Large intestine (tissue), 3 donors: ENCODE data around the gene CDK5R1. TPM values are rescaled to one million over a fixed set of nuclear protein-coding genes. Genes with fewer than 3 reads are reported as not detected.
A peak's percentile ranks its signal among the peaks of the same experiment; 100 is the strongest.

ENCODE experiments used
- DNase-seq, 2 donors: peaks; one replicate each; pipeline versions ENCODE4 v3.0.0 to v3.0.0-alpha.2; 2013
- H3K27ac ChIP-seq: one replicate; pipeline ENCODE4 v1.5.1; 2013; ENCODE audit warnings: low read length
- H3K27me3 ChIP-seq: 2 replicates; pipeline ENCODE4 v1.6.1; 2013; ENCODE audit warnings: low read length; ENCODE audit not compliant: control insufficient read depth, insufficient read depth
- H3K36me3 ChIP-seq: 2 replicates; pipeline ENCODE4 v1.6.1; 2013; ENCODE audit warnings: low read length; ENCODE audit not compliant: control insufficient read depth, insufficient read depth
- H3K4me1 ChIP-seq: one replicate; pipeline ENCODE4 v1.6.1; 2013; ENCODE audit warnings: low read length; ENCODE audit not compliant: control insufficient read depth, insufficient read depth
- H3K4me3 ChIP-seq: one replicate; pipeline ENCODE4 v1.5.1; 2013; ENCODE audit warnings: low read length
- H3K9me3 ChIP-seq: one replicate; pipeline ENCODE4 v1.6.1; 2013; ENCODE audit warnings: mild to moderate bottlenecking, low read depth, low read length, moderate library complexity; ENCODE audit not compliant: control insufficient read depth
- WGBS: methylation state at CpG from one replicate; pipeline ENCODE4 v1.1.5; 2013; ENCODE audit warnings: low lambda C conversion rate; ENCODE audit not compliant: insufficient coverage; 5-methylcytosine and 5-hydroxymethylcytosine counted together
- polyA plus RNA-seq: library from polyadenylated mRNA; unstranded; fragments of 120-200 nt; gene quantifications from one replicate; pipeline ENCODE4 v1.2.1, GENCODE V29; 2013

CDK5R1 gene
- polyA plus RNA-seq, 1 donor: 3.6 TPM

DNA sequence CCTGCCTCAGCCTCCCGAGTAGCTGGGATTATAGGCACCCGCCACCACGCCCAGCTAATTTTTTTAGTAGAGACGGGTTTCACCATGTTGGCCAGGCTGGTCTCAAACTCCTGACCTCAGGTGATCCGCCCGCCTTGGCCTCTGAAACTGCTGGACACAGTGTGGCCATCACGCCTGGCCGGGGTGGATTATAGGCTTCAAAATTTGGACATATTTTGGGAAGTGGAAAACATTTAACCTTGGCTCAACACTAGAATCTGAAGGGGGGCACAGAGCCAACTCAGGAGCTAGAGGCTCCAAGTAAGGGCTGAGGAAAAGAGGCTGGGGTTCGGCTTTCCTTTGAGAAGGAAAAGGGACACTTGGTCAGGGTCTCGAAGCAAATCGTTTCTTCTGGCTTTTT, 2.2 kb upstream of the CDK5R1 start:
- no peak for DNase-seq
- Histone ChIP-seq H3K9me3 (peaks cover 6% of the 10 kb centered on the region), H3K27ac (no peak overlapping the region), H3K4me1 (peaks cover 10% of the 10 kb centered on the region), H3K4me3 (no peak overlapping the region), H3K27me3 (no peaks in the 10 kb centered on the region), H3K36me3 (peaks cover 27% of the 10 kb centered on the region)
- WGBS: no CpG with 5 or more reads among the region's 11 CpGs

DNA sequence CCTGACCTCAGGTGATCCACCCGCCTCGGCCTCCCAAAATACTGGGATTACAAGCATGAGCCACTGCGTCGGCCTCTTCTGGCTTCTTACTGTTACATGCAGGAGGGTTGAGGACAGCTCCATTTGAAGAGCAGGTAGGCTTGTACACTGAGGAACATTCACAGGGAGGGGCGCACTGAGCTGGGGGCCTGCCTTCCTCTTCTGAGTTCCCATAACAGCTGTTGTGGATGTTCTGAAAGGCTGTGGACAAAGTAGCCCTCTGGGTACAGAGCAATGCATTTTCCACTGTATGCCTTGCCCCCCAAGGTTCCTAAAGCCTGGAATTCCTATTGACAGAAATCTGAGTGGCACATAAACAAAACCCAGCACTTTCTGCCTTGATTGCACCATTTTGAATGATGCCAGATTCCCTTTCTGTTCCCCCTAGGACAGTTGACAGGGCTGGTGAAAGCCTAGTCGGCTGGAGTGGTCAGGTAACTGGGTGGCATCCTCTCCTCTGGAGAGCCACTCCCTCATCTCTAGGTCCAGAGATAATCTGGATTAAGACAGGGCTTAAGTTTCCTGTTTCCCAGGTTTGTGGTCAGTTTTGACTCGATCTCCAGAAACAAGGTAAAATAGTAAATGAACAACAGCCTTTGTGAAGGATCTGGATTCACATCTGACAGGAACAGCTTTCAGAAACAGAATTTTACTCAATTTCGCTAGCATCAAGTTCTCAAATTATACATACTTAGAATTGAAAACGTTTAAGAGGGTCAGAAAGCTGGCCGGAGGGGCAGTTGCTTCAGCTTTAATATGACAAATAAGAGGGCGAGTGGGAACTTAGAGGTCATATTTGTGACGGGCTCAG, 1.3 kb upstream of the CDK5R1 start:
- no peak for DNase-seq
- H3K4me1 ChIP-seq: peaks cover 10% of the 10 kb centered on the region
- H3K36me3 ChIP-seq: peaks cover 23% of the 10 kb centered on the region
- H3K27ac ChIP-seq: peak overlapping the region; percentile 38
- WGBS: 75% methylated on average over 2 of the region's 12 CpGs
- H3K4me3 ChIP-seq: peak overlapping the region; percentile 39
- H3K27me3 ChIP-seq: no peaks in the 10 kb centered on the region
- H3K9me3 ChIP-seq: peaks cover 6% of the 10 kb centered on the region

DNA sequence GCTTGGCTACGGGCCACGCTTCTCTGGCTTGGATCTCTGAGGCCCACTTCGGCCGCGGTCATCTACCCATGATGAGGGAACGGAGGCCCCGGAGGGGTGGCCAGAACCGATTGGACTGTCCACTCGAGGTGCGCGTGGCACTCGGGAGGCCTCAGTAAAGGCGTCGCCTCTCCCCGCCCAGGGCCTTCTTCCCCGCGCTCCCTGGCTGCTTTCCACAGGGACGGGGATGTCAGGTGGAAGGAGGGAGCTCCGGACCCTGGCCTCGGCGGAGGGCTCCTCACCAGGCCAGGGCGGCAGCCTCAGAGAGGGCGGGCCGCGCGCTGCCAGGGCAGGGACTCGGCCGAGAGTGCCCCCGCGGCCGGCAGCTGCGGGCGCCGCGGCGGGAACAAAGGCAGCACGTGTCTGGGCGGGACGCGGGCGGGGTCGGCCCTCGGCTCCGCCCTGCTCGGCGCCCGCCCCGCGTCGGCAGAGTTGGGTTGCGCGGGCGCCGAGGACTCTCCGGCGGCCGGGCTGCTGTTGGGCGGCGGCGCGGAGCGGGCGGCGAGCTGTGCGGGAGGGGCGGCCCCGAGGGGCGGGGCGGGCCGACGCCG, 587 bp upstream of the CDK5R1 start:
- WGBS: no CpG with 5 or more reads among the region's 72 CpGs

DNA sequence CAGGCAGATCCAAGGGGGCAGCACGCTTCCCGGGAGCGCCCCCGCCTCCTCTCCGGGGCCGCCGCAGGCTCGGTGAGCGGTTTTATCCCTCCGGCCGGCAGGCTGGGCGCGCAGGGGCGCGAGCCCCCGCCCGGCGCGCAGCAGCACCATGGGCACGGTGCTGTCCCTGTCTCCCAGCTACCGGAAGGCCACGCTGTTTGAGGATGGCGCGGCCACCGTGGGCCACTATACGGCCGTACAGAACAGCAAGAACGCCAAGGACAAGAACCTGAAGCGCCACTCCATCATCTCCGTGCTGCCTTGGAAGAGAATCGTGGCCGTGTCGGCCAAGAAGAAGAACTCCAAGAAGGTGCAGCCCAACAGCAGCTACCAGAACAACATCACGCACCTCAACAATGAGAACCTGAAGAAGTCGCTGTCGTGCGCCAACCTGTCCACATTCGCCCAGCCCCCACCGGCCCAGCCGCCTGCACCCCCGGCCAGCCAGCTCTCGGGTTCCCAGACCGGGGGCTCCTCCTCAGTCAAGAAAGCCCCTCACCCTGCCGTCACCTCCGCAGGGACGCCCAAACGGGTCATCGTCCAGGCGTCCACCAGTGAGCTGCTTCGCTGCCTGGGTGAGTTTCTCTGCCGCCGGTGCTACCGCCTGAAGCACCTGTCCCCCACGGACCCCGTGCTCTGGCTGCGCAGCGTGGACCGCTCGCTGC, 832 bp downstream of the CDK5R1 start:
- DNase-seq: peak in 1 of 2 donors; percentile 46
- Histone ChIP-seq H3K27ac (no peak overlapping the region), H3K4me1 (peaks cover 10% of the 10 kb centered on the region), H3K36me3 (peaks cover 5% of the 10 kb centered on the region), H3K4me3 (peak overlapping the region; percentile 31), H3K27me3 (no peaks in the 10 kb centered on the region), H3K9me3 (peaks cover 6% of the 10 kb centered on the region)
- WGBS: no CpG with 5 or more reads among the region's 59 CpGs

More for the DNA sequence above, 587 bp upstream of the CDK5R1 start:
- peak; percentile 63 to 85 for DNase-seq
- Histone ChIP-seq H3K27me3 (no peaks in the 10 kb centered on the region), H3K36me3 (peaks cover 17% of the 10 kb centered on the region), H3K27ac (peak overlapping the region; percentile 38), H3K9me3 (peaks cover 6% of the 10 kb centered on the region), H3K4me1 (peaks cover 10% of the 10 kb centered on the region), H3K4me3 (peak overlapping the region; percentile 39)

DNA sequence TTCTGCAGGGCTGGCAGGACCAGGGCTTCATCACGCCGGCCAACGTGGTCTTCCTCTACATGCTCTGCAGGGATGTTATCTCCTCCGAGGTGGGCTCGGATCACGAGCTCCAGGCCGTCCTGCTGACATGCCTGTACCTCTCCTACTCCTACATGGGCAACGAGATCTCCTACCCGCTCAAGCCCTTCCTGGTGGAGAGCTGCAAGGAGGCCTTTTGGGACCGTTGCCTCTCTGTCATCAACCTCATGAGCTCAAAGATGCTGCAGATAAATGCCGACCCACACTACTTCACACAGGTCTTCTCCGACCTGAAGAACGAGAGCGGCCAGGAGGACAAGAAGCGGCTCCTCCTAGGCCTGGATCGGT, 1.4 kb downstream of the CDK5R1 start:
- Histone ChIP-seq H3K27me3 (no peaks in the 10 kb centered on the region), H3K4me3 (peak overlapping the region; percentile 31), H3K9me3 (peaks cover 6% of the 10 kb centered on the region), H3K4me1 (peaks cover 10% of the 10 kb centered on the region), H3K36me3 (peaks cover 7% of the 10 kb centered on the region), H3K27ac (no peak overlapping the region)
- no peak for DNase-seq
- 100% methylated on average over 1 of the region's 16 CpGs for WGBS

DNA sequence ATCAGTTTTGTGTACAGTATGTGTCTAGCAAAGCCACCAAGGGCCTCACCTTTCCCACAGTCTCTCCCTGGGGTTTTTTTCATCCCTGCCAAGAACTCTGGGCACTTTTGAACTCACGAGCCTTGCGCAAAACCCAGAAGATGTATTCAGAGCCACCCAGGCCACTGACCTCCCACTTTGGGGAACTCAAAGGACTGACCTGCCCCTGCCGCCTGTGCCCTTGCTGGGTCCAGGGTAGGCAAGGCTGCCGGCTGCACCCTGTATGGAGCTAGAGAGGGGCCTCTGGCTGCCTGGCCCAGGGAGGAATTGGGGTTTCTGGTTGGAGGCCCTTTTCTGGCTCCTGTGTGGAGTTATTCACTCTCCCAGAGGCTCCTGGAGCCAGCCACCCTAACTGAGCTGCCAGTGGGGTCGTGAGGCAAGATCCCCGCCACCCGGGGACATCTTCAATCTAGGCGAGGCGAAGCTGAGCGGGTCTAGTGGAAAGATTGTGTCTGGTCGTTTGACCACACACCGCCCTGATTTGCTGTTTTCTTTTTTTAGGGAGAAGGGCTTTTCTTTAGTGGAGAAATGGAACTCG, 1.9 kb downstream of the CDK5R1 start:
- no peak overlapping the region for H3K27ac ChIP-seq
- peaks cover 6% of the 10 kb centered on the region for H3K9me3 ChIP-seq
- no CpG with 5 or more reads among the region's 13 CpGs for WGBS
- peaks cover 10% of the 10 kb centered on the region for H3K36me3 ChIP-seq
- DNase-seq: no peak
- H3K27me3 ChIP-seq: no peaks in the 10 kb centered on the region
- no peak overlapping the region for H3K4me3 ChIP-seq
- peaks cover 10% of the 10 kb centered on the region for H3K4me1 ChIP-seq

DNA sequence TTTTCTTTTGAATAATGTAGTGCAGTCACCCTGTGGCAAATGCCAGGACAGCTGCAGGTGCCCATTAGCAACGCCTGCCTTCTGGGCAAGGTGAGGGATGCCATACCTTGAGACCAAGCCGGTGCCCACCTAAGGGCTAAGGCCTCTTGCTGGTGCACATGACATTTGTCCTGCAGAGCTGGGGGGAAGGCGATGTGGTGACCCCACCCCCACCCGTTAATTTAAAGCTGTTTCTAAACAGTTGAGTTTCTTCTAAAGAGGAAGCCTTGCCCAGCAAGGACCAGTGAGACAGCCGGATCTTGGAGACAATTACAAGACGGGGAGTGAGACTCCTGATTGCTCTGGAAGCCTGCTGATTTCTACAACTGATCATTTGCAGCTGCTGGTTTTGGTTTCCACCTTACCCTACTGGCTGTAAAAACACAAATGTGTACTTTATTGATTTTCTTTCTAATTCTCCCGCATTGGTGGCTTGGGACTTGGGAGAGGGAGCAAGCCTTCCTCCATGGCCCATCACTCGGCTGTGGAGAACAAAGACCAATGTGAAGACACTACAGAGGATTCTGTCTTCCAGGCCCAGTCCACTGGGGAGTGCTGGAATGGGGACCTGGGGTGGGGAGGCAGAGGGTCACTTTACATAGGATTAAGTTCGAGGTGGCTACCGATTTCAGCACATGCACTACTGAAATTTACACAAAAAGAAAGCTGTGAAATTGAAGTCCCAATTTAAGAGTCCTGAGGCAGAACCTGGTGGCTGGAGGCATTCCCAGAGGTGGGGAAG, 2.7 kb downstream of the CDK5R1 start:
- Histone ChIP-seq H3K4me3 (no peak overlapping the region), H3K27me3 (no peaks in the 10 kb centered on the region), H3K9me3 (peaks cover 6% of the 10 kb centered on the region), H3K36me3 (peaks cover 17% of the 10 kb centered on the region), H3K27ac (no peak overlapping the region), H3K4me1 (peaks cover 10% of the 10 kb centered on the region)
- no CpG with 5 or more reads among the region's 10 CpGs for WGBS
- DNase-seq: no peak

DNA sequence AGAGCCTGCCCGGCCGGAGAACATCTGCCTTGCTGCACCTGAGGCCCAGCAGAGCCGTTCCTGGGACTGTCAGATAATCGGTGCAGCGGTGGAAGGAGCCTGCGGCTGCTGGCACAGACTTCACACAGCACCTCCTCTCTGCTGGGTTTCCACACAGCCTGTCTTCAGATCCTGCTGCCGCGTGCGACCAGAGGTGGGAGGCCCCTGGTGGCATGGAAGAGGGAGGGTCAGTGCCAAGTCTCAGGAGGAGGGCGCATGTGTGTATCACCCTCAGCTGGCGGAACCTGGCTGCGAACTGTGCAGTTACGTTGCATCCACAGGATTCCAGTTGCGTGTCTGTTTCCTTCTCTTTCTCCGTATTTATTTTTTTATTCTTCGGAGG, 3.3 kb downstream of the CDK5R1 start:
- Histone ChIP-seq H3K27me3 (no peaks in the 10 kb centered on the region), H3K36me3 (peaks cover 20% of the 10 kb centered on the region), H3K27ac (no peak overlapping the region), H3K9me3 (peaks cover 6% of the 10 kb centered on the region), H3K4me3 (no peak overlapping the region), H3K4me1 (peaks cover 10% of the 10 kb centered on the region)
- WGBS: 66% methylated on average over 4 of the region's 16 CpGs
- DNase-seq: no peak

DNA sequence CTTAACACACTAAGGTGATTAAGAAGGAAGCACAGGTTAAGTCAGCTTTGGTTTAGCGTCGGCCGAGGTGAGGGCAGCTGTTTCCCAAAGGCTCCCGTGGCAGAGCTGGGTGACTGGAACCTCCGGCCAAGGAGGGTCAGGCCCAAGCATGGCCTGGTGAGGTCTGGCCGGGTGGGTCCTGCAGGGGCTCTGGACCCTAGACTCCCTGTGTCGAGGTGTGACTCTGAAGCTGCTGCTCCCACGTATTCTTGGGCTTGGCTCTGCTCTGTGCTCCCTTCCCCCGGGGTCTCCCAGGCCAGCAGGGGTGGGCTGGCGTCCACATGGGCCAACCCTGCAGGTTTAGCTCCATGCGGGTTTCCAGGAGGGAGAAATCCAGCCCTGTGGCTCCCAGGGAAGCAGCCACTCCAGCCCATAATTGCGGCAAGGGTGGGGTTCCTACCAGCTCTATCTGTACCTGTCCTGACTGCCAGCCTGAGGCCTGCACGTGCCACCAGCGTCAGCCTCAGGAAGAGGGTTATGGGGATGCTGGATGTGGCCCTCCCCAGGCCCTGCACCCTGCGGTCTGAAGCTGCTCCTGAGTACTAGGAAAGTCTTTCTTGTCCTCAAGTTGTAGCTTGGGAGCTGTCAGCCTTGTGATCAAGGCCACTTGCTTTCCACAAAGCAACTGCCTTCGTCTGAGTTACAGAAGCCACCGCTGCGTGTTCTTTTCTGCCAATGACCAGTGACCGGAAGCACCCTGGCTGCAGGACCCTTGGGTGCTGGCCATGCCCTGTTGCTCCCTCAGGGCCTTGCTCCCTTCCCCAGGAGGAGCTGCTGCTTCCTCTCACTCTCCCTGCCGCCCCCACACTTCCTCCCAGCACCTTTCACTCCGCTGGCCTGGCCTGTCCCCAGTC, 4.8 kb downstream of the CDK5R1 start:
- Histone ChIP-seq H3K4me3 (no peak overlapping the region), H3K27ac (no peak overlapping the region), H3K36me3 (peaks cover 20% of the 10 kb centered on the region), H3K4me1 (peaks cover 6% of the 10 kb centered on the region), H3K27me3 (no peaks in the 10 kb centered on the region), H3K9me3 (peaks cover 4% of the 10 kb centered on the region)
- no CpG with 5 or more reads among the region's 21 CpGs for WGBS
- no peak for DNase-seq
